Epidermal melanocyte (primary cell): Measurements from ENCODE around the gene ETS1.

Source experiments
- DNase-seq: peaks from one replicate; pipeline ENCODE4 v3.0.0; 2011; ENCODE audit warnings: low spot score; ENCODE audit not compliant: insufficient read length

The ETS1 gene

DNA sequence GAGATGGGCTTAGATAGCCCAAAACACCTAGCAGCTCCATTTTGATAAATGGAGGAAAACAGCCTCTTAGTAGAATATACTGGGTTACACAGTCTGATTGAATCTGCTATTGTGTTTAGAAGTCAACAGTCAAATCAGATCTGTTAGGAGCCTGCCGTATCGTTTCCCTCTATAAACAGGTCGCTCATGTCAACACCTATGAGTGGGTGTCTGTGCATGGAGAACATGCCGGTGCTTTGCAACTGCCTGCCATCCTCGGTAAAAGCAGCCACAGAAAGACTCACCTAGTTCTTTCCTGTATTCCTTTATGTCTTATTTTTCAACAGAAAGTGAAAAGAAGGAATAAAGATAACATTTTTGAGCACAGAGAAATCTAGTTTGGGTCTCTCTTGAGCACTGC is 99.4 kb downstream of the ETS1 start:
- DNase-seq: no peak

- DNase-seq: no peak
Observed at GRCh38 chr11:128484172-128484571, 103.2 kb downstream of the ETS1 start.

DNA sequence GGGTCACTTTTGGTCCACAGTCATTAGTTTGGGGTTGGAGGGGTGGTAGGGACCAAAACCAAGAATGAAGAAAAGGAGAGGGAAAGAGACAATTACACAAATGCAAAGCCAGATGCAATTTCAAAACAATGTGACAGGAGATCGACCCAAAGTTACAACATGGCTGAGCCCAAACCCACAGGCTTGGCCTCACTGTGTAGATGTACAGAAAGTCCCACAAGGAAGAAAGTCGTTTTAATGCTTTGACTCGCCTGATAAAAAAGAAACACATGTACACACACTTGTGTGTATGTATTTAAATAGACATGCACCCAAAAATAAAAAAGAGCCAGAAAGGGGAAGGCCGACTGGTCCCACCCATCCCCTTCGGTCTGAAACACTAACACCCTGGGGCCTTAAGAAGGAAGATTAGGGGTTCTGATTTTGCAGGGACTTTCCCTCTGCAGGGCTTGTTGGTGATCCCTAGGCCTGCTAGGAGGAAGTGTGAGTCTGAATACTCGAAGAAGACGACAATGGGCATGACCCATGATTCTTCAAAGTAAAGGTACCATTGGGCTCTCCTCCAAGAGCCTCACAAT is 104.1 kb downstream of the ETS1 start:
- no peak for DNase-seq

GRCh38 chr11:128482512-128483191 is 104.7 kb downstream of the ETS1 start:
- DNase-seq: no peak

GRCh38 chr11:128482092-128482491 is 105.3 kb downstream of the ETS1 start:
- no peak for DNase-seq

GRCh38 chr11:128481135-128481534 is 106.2 kb downstream of the ETS1 start:
- peak; percentile 67 for DNase-seq

GRCh38 chr11:128480665-128481064 is 106.7 kb downstream of the ETS1 start:
- DNase-seq: no peak

- no peak for DNase-seq
Observed at GRCh38 chr11:128480066-128480465, 107.3 kb downstream of the ETS1 start.

- no peak for DNase-seq
Observed at GRCh38 chr11:128479144-128479543, 108.2 kb downstream of the ETS1 start.

DNA sequence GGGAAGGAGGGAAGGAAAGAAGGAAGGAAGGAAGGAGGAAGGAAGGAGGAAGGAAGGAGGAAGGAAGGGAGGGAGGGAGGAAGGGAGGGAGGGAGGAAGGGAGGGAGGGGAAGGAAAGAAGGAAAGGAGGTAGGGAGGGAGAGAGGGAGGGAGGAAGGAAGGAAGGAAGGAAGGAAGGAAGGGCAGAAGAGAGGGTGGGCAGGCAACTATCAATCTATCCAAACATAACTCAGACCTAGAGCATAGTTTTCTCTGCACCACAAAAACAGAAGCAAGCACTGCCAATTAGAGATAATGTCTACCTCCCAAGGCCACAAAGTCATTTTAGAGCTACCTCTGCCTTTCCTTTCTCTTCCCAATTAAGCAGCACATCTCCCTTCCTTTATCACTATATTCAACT is 109.1 kb downstream of the ETS1 start:
- DNase-seq: no peak

- no peak for DNase-seq
Observed at GRCh38 chr11:128477811-128478210, 109.5 kb downstream of the ETS1 start.

DNA sequence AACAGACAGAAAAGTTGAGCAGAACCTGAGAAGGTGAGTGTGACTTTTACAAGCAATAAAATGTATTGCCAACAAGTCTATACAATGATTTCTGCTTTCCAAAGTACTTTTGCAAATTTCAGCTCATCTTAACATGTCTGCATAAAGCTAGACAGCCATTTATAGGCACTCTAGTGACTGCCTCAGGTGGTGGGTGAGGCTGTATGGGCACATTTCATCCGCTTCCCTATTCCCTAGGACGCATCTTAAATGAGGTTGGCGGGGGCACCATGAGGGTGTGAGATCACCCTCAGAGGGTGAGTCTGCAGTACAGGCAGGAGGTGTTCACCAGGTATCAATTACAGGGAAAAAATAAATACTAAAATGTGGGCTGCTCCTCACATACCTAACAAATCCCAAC is 110.1 kb downstream of the ETS1 start:
- DNase-seq: no peak

DNA sequence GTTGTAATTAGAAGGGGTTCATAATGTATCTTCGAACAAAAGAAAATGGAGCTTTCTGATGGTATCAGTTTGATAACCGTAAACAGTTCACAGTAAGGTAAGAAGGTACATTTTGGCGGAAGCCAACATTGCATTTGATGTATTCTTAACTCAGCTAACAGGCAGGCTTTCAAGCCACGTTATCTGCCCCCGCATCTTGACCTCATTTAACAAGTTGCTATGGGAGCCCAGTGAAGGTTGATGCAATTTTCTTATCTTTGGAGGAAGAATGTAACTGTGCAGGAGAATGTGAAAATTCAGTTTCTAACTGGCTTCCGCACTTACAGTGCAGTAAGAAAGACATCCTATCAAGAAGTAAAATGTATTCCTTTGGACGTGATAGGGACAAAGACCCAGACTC is 110.6 kb downstream of the ETS1 start:
- no peak for DNase-seq

DNA sequence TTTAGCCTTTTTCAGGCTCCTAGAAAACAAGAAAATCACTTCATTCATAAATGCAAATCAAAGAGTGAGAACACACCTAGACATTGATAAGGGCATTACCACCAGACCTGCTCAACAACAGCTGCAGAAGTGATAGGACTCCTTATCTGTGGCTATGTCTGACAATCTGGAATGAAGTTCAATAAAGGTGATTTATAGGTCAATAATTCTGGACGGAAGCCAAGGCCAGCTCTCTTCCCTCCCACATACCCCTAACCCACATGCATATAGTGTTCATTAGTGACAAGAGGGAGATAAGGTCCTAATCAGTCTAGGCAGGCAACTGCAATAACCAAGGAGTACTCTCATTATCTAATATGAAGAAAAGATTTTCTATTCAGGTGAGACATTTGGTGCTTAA is 111.3 kb downstream of the ETS1 start:
- DNase-seq: no peak

- DNase-seq: no peak
Observed at GRCh38 chr11:128474036-128474874, 113.1 kb downstream of the ETS1 start.

DNA sequence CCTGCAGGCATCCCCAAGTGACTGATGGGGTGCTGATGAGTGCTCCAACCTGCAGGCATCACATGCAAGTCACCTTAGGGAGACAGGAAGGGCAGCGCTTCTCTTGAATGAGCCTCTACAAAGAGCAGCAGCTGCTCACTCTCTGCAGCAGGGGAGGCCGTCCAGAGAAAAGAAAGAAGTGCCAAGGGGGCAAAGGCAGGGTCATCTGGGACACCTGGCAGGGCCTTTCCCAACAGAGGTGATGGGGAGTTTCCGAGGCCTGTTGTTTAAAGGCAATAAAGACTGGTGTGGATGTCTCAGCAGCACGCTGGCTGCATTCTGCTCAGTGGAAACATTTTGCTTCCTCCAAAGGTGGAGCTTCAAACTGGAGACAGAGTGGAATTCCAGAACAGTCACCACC is 113.7 kb downstream of the ETS1 start:
- no peak for DNase-seq

GRCh38 chr11:128472128-128473089 is 114.9 kb downstream of the ETS1 start:
- DNase-seq: no peak

GRCh38 chr11:128471138-128471661 is 116.2 kb downstream of the ETS1 start:
- no peak for DNase-seq

DNA sequence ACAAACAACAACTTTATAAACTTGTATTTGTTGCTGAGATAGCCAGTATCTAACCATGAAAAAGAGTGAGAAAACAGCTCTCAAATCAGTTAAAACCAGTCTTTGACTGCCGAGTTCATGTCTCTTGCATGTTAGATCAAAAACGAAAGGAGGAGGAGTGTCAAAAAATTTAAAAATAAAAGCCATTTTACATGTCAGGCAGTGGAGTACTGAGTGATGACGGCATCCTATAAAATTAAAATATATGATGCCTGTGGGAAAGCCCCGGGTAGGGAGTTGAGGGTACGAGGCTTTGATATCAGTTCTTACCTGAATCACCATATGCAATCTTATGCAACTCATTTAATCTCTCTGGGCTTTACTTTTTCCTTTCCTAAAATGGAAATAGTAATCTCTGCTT is 117.3 kb downstream of the ETS1 start:
- no peak for DNase-seq

- no peak for DNase-seq
Observed at GRCh38 chr11:128469220-128469619, 118.1 kb downstream of the ETS1 start.

GRCh38 chr11:128468111-128468510 is 119.2 kb downstream of the ETS1 start:
- no peak for DNase-seq
